Suppressor macrophage (primary cell): ENCODE results near the gene TRMO.

Experiments
- DNase-seq, 4 experiments: peaks; one replicate each; pipeline ENCODE4 v3.0.0-alpha.2; 2020 to 2022

The TRMO gene

GRCh38 chr9:97936998-97937397 lies 14.7 kb upstream of the TRMO start:
- no peak for DNase-seq

DNA sequence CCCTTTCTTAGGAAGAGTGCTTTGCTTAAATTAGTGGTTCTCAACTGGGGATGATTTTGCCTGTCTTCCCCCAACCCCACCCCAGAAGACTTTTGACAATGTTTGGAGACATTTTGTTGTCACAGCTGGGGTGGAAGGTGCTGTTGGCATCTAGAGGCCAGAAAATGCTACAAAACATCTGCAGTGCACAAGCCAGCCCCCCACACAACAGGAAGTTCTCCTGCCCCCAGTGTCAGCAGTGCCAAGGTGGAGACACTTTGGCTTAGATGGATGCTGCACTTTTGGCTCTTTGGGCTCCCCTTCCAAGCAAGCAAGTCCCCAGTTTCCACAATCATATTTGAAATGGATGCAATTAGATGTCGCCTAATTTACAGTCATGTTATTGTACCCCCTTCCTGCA lies 13.0 kb upstream of the TRMO start:
- DNase-seq: no peak

GRCh38 chr9:97934321-97935115 lies 12.2 kb upstream of the TRMO start:
- no peak for DNase-seq

GRCh38 chr9:97933297-97933998 lies 11.1 kb upstream of the TRMO start:
- DNase-seq: no peak

DNA sequence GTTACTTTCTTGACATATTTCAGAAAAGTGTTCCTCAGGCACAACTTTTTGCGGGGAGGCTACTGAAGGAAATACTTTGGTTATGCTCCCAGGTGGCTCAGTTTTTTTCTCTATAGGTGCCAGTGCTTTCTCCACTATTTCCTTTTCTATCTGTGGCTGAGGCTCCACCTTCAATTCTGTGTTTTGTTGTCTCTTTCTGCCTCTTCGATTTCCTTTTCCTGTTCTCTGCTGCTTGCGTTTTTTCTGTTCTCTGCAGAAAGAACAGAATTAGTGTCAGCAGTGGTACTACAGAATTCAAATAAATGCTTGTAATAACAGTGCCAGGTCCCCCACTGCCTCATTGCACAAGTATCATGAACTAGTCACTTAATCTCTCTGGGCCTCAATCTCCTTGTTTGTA lies 8.7 kb upstream of the TRMO start:
- no peak for DNase-seq

DNA sequence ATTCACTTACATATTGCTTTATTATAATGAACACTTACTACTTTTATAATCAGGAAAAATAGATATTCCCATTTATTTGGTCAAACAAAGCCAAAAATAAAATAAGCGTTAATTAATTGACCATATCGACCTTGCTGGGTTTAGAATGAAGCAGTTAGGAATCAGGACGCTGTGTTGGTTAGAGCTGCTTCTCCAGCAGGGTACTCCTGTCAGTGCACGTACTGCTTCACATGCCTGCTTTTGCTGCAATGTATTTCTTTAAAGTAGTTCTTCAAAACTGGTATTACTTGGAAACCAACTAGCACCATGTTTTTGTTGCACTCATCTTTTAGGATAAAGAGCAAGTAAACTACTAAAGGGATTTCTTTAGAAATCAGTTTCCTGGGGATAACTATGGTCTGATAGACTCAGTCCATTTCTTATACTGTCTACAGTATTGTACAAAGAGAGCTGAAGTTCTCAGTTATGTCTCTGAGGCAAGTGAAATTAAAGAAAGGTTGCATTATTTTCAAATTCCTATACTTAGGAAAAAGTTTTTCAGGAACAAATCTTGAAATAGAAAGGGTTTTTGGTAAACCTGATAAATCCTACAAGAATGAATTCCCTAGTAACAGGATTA lies 6.8 kb upstream of the TRMO start:
- DNase-seq: no peak

- no peak for DNase-seq
These were observed 3.4 kb upstream of the TRMO start for GRCh38 chr9:97925497-97926334.

DNA sequence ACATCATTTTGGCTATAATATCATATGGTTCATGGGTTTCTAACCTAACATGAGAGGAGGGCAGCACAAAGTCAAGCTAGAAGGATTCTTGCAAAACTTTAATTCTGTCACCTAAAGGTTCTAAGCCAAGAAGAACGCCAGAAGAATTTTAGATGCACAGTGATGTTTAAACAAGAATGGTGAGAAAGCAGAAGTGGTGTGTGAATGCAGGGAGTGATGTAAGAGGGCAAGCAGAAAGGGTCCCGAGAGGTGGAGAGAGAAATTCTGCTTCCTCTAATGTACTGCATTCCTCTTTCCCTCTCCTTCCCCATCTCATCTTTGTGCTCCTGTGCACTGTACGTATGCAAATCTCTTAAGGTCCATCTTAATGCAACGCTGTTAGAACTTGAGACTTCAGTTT lies 2.1 kb upstream of the TRMO start:
- peak; percentile 56 to 81 (median 70) for DNase-seq

- peak; percentile 80 to 88 (median 84) for DNase-seq
These were observed 1.3 kb upstream of the TRMO start for GRCh38 chr9:97923529-97924108.

- DNase-seq: no peak
These were observed 3.0 kb downstream of the TRMO start for GRCh38 chr9:97919217-97919813.

GRCh38 chr9:97918611-97919010 lies 3.7 kb downstream of the TRMO start:
- no peak for DNase-seq

GRCh38 chr9:97911970-97912369 lies 10.3 kb downstream of the TRMO start:
- DNase-seq: no peak

DNA sequence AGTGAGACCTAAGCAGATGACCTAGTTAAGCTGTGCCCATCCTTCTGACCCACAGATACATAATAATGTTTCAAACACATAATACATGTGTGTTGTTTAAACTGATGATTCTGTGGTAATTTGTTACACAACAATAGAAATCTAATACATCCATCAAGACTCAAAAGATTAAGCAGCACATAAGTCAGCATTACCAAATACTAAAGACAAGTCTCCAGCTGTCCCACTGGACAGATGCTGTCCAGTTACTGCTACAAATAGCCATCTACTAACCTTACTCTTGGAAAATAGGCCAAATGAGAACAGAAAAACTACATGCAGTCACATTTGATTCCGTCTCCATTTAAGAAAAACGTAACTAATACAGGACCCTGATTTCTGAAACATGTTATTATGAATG lies 10.8 kb downstream of the TRMO start:
- DNase-seq: no peak

- DNase-seq: no peak
These were observed 11.9 kb downstream of the TRMO start for GRCh38 chr9:97910357-97910756.

DNA sequence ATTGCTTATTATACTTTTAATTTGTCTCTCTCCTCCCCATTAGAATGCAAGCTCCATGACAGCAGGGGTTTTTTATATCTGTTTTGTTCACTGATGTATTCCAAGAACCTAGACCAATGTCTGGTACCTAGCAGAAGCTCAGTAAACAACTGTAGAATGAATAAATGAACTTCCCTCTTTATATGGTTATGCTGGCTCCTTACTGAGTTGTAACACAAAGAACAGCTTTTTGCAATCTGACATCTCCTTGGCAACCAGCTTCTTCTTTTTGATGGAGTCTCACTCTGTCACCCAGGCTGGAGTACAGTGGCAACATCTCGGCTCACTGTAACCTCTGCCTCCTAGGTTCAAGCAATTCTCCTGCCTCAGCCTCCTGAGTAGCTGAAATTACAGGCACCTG lies 13.6 kb downstream of the TRMO start:
- peak; percentile 73 to 88 (median 80) for DNase-seq

GRCh38 chr9:97907632-97908031 lies 14.7 kb downstream of the TRMO start:
- peak in 3 of 4 experiments; percentile 5 to 24 (median 17) for DNase-seq

DNA sequence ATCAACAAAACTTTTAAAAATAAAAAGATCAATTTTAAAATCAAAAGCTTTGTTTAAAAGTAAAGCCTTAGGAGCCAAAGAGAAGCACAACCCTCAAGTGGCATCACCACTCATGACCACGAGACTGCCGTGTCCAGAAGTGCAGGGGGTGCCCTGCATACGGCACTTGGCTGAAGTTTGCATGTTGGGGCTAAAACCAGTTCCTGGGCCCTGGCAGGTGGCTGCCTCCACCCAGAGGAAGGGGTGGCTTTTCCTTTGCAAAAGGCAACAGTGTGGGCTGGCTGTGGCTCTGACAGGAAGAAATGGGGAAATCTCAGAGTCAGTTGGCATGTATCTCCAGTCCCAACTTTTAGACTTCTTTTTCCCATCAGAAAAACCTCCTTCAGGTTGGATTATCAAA lies 15.3 kb downstream of the TRMO start:
- DNase-seq: peak; percentile 49 to 79 (median 66)

- DNase-seq: peak; percentile 72 to 90 (median 80)
These were observed 16.0 kb downstream of the TRMO start for GRCh38 chr9:97906236-97906831.

GRCh38 chr9:97905228-97905627 lies 17.1 kb downstream of the TRMO start:
- DNase-seq: peak; percentile 30 to 65 (median 60)

GRCh38 chr9:97904725-97905124 lies 17.6 kb downstream of the TRMO start:
- no peak for DNase-seq

- no peak for DNase-seq
These were observed 19.1 kb downstream of the TRMO start for GRCh38 chr9:97903177-97903576.
